SKM-1 treated with dmso at 0.1 percent for 144 hours (cell line): Measurements from ENCODE around the gene OR6K6.

Experiments used
- DNase-seq: peaks from one replicate; lab custom pipeline; 2025; ENCODE audit not compliant: unreplicated experiment; lab: John Stamatoyannopoulos, UW

The OR6K6 gene

GRCh38 chr1:158754420-158754819, at the start of gene OR6K6:
Gene OR6K6, plus strand, starts transcription at chr1:158754720. Its CDS starts 168 bp downstream, at chr1:158754888.
- no peak for DNase-seq

- no peak for DNase-seq
Observed at GRCh38 chr1:158706096-158706495, 48.4 kb upstream of the OR6K6 start.

GRCh38 chr1:158711098-158711497, 43.4 kb upstream of the OR6K6 start:
- DNase-seq: no peak

GRCh38 chr1:158714754-158715153, 39.8 kb upstream of the OR6K6 start:
- DNase-seq: no peak

GRCh38 chr1:158716335-158716734, 38.2 kb upstream of the OR6K6 start:
- DNase-seq: no peak

- no peak for DNase-seq
Observed at GRCh38 chr1:158717344-158717743, 37.2 kb upstream of the OR6K6 start.

GRCh38 chr1:158719664-158720063, 34.9 kb upstream of the OR6K6 start:
- no peak for DNase-seq

GRCh38 chr1:158720620-158721019, 33.9 kb upstream of the OR6K6 start, which contains the start of gene OR6K3:
Gene OR6K3, minus strand, starts transcription at chr1:158720720. Its CDS starts 2,605 bp downstream, at chr1:158718115.
- DNase-seq: no peak

- DNase-seq: no peak
Observed at GRCh38 chr1:158724442-158724841, 30.1 kb upstream of the OR6K6 start.

GRCh38 chr1:158728510-158729225, 25.9 kb upstream of the OR6K6 start:
- DNase-seq: no peak

- DNase-seq: no peak
Observed at GRCh38 chr1:158730453-158730852, 24.1 kb upstream of the OR6K6 start.

- no peak for DNase-seq
Observed at GRCh38 chr1:158731707-158732106, 22.8 kb upstream of the OR6K6 start.

GRCh38 chr1:158732524-158732923, 22.0 kb upstream of the OR6K6 start:
- DNase-seq: no peak

- DNase-seq: no peak
Observed at GRCh38 chr1:158735848-158736247, 18.7 kb upstream of the OR6K6 start.

GRCh38 chr1:158752155-158752712, 2.3 kb upstream of the OR6K6 start:
- DNase-seq: no peak

GRCh38 chr1:158771950-158772866, 17.7 kb downstream of the OR6K6 start, which contains the start of gene OR6N1:
Gene OR6N1, minus strand, starts transcription at chr1:158772195. Its CDS starts 5,513 bp downstream, at chr1:158766682.
- no peak for DNase-seq

- no peak for DNase-seq
Observed at GRCh38 chr1:158781104-158781503, 26.6 kb downstream of the OR6K6 start, which contains the start of gene OR6N2. Gene OR6N2, minus strand, starts transcription at chr1:158781204. Its CDS starts 3,569 bp downstream, at chr1:158777635.

- DNase-seq: peak; percentile 30
Observed at GRCh38 chr1:158793604-158794003, 39.1 kb downstream of the OR6K6 start.

GRCh38 chr1:158794247-158794646, 39.7 kb downstream of the OR6K6 start:
- DNase-seq: no peak

GRCh38 chr1:158798531-158798930, 44.0 kb downstream of the OR6K6 start:
- no peak for DNase-seq

GRCh38 chr1:158799689-158800088, 45.2 kb downstream of the OR6K6 start:
- no peak for DNase-seq
